KG1 (cell line): ENCODE data around the gene MCM10.

Experiments
- DNase-seq: peaks from one replicate; lab custom pipeline; 2025; lab: John Stamatoyannopoulos, UW

Gene MCM10

DNA sequence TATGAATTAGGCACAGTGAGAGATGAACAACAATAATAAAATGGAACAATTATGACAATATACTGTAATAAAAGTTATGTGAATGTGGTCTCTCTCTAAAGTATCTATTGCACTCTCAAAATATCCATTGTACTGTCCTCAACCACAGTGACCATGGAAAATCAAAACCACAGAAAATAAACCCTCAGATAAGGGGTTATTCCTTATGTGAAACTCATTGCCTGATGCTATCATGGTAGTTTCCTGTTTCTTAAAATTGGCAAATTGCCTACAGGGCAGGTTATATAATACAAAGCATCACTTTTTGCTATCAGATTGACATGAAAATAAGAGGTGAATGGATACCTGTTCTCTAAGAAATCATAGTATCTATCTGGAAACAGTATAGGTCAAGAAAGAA, 3.8 kb downstream of the MCM10 start:
- DNase-seq = no peak

GRCh38 chr10:13167568-13167967, 6.2 kb downstream of the MCM10 start:
- no peak for DNase-seq

GRCh38 chr10:13168781-13169180, 7.4 kb downstream of the MCM10 start:
- DNase-seq = no peak

DNA sequence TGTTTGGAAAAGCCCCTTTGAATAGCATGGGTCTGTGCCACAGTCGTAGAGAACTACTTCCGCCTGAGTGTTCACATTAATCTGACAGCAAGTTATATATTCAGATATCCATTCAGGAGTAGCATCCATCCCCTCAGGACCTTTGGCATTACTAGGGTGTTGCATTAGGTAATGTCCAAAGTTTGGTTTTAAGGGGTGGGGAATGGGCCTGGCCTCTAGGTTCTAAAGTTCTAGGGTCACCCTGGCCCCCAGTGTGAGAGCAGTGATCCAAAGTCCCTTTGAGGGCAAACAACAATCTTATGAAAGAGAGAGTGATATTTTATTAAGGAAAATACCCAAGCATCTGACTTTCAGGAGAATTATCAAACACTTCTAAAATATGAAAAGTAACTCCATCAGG, 12.3 kb downstream of the MCM10 start:
- DNase-seq = no peak

GRCh38 chr10:13180788-13181187, 19.4 kb downstream of the MCM10 start:
- DNase-seq = no peak

- no peak for DNase-seq
Measured at GRCh38 chr10:13182424-13182823, 21.1 kb downstream of the MCM10 start.

DNA sequence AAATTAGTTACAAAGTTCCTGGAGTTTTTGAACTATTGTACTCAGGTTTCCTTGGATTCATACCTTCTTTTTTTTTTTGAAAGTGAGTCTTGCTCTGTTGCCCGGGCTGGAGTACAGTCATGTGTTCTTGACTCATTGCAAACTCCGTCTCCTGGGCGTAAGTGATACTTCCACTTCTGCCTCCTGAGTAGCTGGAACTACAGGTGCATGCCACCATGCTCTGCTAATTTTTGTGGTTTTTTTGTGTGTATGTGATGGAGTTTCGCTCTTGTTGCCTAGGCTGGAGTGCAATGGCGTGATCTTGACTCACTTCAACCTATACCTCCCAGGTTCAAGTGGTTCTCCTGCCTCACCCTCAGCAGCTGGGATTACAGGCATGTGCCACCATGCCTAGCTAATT, 22.3 kb downstream of the MCM10 start:
- no peak for DNase-seq

DNA sequence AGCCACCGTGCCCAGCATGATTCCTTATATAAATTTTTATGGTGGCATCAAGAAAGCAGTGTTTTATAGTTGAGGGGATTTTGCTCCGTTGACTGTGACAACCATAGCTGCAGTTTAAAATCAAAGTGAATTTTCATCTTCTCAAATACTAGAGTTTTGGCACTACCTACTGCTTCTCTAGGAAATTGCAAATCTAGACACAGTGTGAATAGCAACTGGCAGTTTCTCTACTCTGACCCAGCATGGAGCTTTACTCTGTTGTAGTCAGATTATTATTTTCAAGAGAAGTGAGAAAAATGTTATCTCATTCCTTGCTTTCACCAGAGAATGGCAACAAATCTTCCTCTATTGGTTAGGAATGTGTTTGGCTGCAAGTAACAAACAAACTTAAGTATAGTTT, 22.9 kb downstream of the MCM10 start:
- no peak for DNase-seq

DNA sequence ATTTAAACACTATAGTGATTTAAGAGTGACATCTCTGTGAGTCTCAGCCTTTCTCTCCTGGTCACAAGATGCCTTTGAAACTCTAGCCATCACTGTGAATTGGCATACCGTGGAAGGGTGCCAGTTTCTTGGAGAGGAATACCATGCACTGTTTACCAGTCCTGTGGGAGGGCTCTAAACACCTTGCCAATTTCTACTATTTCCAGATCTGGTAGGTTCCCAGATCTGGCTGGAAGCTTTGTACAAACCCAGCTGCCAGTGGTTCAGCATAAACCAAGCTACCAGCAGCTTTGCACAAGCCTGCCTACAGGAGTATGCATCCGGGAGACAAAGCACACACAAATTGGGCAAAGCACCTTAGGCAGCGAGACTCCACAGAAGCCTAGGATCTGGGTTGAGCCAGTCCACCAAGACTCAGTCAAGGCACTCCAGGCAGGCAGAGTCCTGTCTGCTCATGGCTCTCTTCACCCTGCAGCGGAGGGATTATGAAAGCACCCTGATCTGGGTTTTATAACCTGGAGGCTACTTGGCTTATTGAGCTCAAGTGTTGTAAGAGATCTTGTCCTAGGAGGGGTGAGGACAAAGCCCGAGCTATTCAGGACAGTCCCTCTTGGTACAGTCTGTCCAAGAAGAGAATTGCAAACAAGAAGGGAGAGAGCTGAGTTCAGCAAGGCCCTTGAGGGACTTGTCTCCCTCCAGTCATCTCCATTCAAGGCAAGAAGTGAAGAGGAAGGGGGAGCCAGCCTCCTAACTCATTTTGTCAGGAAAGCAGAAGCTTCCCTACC, 23.6 kb downstream of the MCM10 start:
- DNase-seq = no peak

GRCh38 chr10:13187135-13187534, 25.8 kb downstream of the MCM10 start:
- no peak for DNase-seq

DNA sequence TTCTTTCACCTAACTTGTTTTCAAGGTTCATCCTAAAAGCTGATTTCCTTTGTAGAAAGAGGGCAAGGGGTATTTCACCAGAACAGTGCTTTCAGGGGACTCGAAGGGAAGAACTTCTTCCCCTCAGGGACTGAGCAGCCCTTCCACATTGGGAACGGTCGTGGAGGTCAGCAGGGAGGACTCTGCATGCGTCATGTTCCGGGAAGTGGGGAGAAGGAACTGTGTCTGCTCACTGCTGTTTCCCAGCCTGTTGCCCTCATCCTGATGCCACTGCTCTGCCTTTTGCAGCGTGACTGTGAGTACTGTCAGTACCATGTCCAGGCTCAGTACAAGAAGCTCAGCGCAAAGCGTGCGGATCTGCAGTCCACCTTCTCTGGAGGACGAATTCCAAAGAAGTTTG, 27.2 kb downstream of the MCM10 start:
- no peak for DNase-seq

DNA sequence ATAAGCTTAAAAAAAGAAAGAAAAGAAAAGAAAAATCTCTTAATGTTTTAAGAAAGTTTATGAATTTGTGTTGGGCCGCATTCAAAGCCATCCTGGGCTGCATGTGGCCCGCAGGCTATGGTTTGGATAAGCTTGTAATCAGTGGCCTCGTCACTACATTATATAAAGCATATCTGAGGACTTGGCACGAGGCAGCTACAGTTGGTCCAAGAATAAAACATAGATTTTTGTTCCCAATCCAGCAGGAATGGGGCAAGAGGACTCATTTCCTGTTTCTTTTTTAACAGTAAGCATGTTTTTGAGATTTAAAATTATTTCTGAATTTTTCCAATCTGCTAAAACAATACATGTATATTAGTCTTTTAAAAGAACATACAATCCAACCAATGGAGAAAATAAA, 28.6 kb downstream of the MCM10 start:
- DNase-seq = no peak

GRCh38 chr10:13190816-13191215, 29.5 kb downstream of the MCM10 start:
- no peak for DNase-seq

DNA sequence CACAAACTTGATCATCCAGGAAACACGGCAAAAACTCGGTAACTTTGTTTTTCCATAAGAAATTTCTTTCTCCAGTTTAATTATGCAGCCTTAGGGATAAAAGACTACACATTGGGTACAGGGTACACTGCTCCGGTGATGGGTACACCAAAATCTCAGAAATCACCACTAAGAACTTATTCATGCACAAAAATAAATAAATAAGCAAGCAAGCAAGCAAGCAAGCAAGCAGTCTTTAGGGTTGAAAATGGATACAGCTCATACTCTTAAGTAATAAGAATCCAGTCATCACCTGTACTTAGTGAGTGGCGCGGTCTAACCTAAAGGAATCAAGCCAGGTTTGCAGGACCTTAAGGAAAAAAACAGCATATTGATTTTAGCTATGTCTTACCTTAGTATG, 30.0 kb downstream of the MCM10 start:
- no peak for DNase-seq

GRCh38 chr10:13193637-13194036, 32.3 kb downstream of the MCM10 start:
- no peak for DNase-seq

- DNase-seq = no peak
Measured at GRCh38 chr10:13195016-13195415, 33.7 kb downstream of the MCM10 start.

GRCh38 chr10:13201132-13201531, 39.8 kb downstream of the MCM10 start:
- DNase-seq = no peak

DNA sequence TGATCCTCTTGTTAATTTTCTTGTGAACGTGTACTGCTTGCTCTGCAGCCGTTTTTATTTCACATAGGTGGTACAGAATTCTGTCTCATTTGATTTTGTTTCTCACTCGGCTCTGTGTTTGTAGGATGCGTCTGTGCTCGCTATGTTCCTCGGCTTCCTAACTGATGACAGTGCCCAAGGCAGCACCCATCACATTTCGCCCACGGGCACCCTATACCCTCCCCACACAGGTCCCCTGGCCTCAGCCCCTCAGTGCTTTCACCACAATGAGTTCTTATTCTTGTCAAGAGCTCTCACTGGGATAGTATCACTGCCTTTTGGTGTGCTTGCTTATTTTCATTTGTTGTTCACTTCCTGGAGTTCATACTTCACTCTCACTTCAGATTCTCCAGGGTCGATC, 44.7 kb downstream of the MCM10 start:
- no peak for DNase-seq

- peak; percentile 11 for DNase-seq
Measured at GRCh38 chr10:13206546-13207443, 45.4 kb downstream of the MCM10 start.

- no peak for DNase-seq
Measured at GRCh38 chr10:13213163-13213562, 51.8 kb downstream of the MCM10 start.

- DNase-seq = no peak
Measured at GRCh38 chr10:13218878-13219277, 57.5 kb downstream of the MCM10 start.

GRCh38 chr10:13219685-13220670, 58.6 kb downstream of the MCM10 start:
- DNase-seq = no peak
